GM13976 (cell line): ENCODE measurements around the gene ARHGAP15.

ENCODE experiments used
- DNase-seq: peaks from one replicate; pipeline ENCODE4 v3.0.0; 2012; ENCODE audit warnings: low spot score
- CTCF ChIP-seq: IDR thresholded peaks from 2 replicates; pipeline ENCODE4 v1.5.1; 2012; ENCODE audit warnings: borderline replicate concordance, mild to moderate bottlenecking; ENCODE audit not compliant: insufficient read depth; ENCODE audit errors: extremely low read depth, missing control alignments, control extremely low read depth
- in situ Hi-C: fragments of 300-500 bp; cut with MboI; formaldehyde crosslinking; loops from one replicate; pipeline ENCODE4 v1.12.0; 2022; ENCODE audit warnings: low sequenced_read_pairs, mixed read lengths, inconsistent platforms; ENCODE audit not compliant: unreplicated experiment

Gene ARHGAP15

GRCh38 chr2:143148757-143149156, 19.5 kb downstream of the ARHGAP15 start:
- no peak for DNase-seq
- no peak for TF ChIP-seq CTCF
- in situ Hi-C loops, result no loop called here

GRCh38 chr2:143150287-143150686, 21.1 kb downstream of the ARHGAP15 start:
- DNase-seq, result no peak
- no peak for TF ChIP-seq CTCF
- in situ Hi-C loops, result no loop called here

- DNase-seq, result no peak
- in situ Hi-C loops, result no loop called here
- no peak for TF ChIP-seq CTCF
These were observed 22.0 kb downstream of the ARHGAP15 start for GRCh38 chr2:143151111-143151752.

GRCh38 chr2:143152219-143152618, 23.0 kb downstream of the ARHGAP15 start:
- no peak for DNase-seq
- in situ Hi-C loops, result no loop called here
- TF ChIP-seq CTCF, result no peak

- TF ChIP-seq CTCF, result no peak
- in situ Hi-C loops, result no loop called here
- no peak for DNase-seq
These were observed 23.4 kb downstream of the ARHGAP15 start for GRCh38 chr2:143152637-143153036.

GRCh38 chr2:143155661-143156060, 26.4 kb downstream of the ARHGAP15 start:
- DNase-seq, result no peak
- TF ChIP-seq CTCF, result no peak
- in situ Hi-C loops, result no loop called here
